GM12878 (cell line): ENCODE measurements around the gene CLASP2. TPM values are rescaled to one million over a fixed set of nuclear protein-coding genes. Genes with fewer than 3 reads are reported as not detected.

Experiments
- ATAC-seq: fragments of 200-7000 bp; cut with Tn5 transposase; 3 replicates; pipeline ENCODE4 v1.9.1; 2020; ENCODE audit warnings: mild to moderate bottlenecking, moderate library complexity
- BruUV-seq: library from RNA; stranded (reverse); fragments of 400-500 nt; replicated peaks from 2 replicates; lab custom pipeline; 2021; lab: Mats Ljungman, UMichigan
- CTCF ChIA-PET: fragments of 300-600 bp; sonication (Branson Sonifier 250); formaldehyde crosslinking; extraction: SDS; loops from one replicate; lab custom pipeline; 2021; ENCODE audit warnings: inconsistent platforms; lab: Yijun Ruan, JAX
- POLR2A ChIA-PET: fragments of 350-600 bp; formaldehyde crosslinking; extraction: SDS; loops from one replicate; lab custom pipeline; 2021; ENCODE audit warnings: inconsistent platforms; lab: Charles Lee
- RAD21 ChIA-PET: fragments of 300-600 bp; sonication (Branson Sonifier 250); formaldehyde crosslinking; loops from one replicate; lab custom pipeline; 2023; ENCODE audit warnings: antibody characterized with exemption; ENCODE audit not compliant: unreplicated experiment; lab: Charles Lee
- SMC1A ChIA-PET: fragments of 300-600 bp; sonication (Branson Sonifier 250); formaldehyde crosslinking; loops from one replicate; lab custom pipeline; 2023; ENCODE audit not compliant: unreplicated experiment, uncharacterized antibody; lab: Charles Lee
- DNase-seq: peaks from one replicate; pipeline ENCODE4 v3.0.0-alpha.2; 2011; ENCODE audit warnings: low read depth, low spot score
- FAIRE-seq: peaks from 3 replicates; lab custom pipeline; 2011; peaks lifted over from hg19 to GRCh38; lab: Jason Lieb, UNC
- H2AFZ ChIP-seq: 2 replicates; pipeline ENCODE4 v1.6.0; 2011; ENCODE audit warnings: low read depth, low read length, control low read depth; ENCODE audit not compliant: control insufficient read depth
- H3K27ac ChIP-seq: 2 replicates; pipeline ENCODE4 v1.5.1; 2011; ENCODE audit warnings: control low read depth; ENCODE audit not compliant: control insufficient read depth, insufficient read depth
- H3K27me3 ChIP-seq, 2 experiments: replicated peaks in 1 of 2; 2 replicates each; pipeline versions ENCODE4 v1.6.0 to v1.6.1; 2011; ENCODE audit warnings: low read length in 1 of 2; ENCODE audit not compliant: control insufficient read depth in 2 of 2, insufficient read depth in 2 of 2
- H3K36me3 ChIP-seq, 2 experiments: 2 replicates each; pipeline ENCODE4 v1.5.1; 2011; ENCODE audit warnings: low read length in 1 of 2; ENCODE audit not compliant: control insufficient read depth in 2 of 2, insufficient read depth in 2 of 2
- H3K4me1 ChIP-seq: 2 replicates; pipeline ENCODE4 v1.6.1; 2011; ENCODE audit warnings: mild to moderate bottlenecking, low read length, moderate library complexity, mixed read lengths; ENCODE audit not compliant: control insufficient read depth, insufficient read depth
- H3K4me2 ChIP-seq: 2 replicates; pipeline ENCODE4 v1.6.0; 2011; ENCODE audit warnings: control low read depth; ENCODE audit not compliant: control insufficient read depth, insufficient read depth
- H3K4me3 ChIP-seq: fragments of 200-600 bp; sonication (generic); 2 replicates; pipeline ENCODE4 v1.5.1; 2016
- H3K79me2 ChIP-seq: 2 replicates; pipeline ENCODE4 v1.6.0; 2011; ENCODE audit warnings: low read length; ENCODE audit not compliant: control insufficient read depth, insufficient read depth
- H3K9ac ChIP-seq: 2 replicates; pipeline ENCODE4 v1.8.0; 2011; ENCODE audit warnings: low read length, control low read depth, mixed read lengths; ENCODE audit not compliant: control insufficient read depth, insufficient read depth
- H3K9me3 ChIP-seq: replicated peaks from 3 replicates; pipeline ENCODE4 v1.5.1; 2011; ENCODE audit warnings: mild to moderate bottlenecking, low read length; ENCODE audit not compliant: control insufficient read depth, insufficient read depth
- H4K20me1 ChIP-seq: 2 replicates; pipeline ENCODE4 v1.6.0; 2011; ENCODE audit not compliant: control insufficient read depth, insufficient read depth
- BCLAF1 ChIP-seq: fragments of 450-650 bp; IDR thresholded peaks from 2 replicates; pipeline ENCODE4 v1.6.1; 2017; ENCODE audit warnings: antibody characterized with exemption, mild to moderate bottlenecking, moderate library complexity
- ZBTB40 ChIP-seq: fragments of 450-650 bp; IDR thresholded peaks from 2 replicates; pipeline ENCODE4 v1.6.1; 2016; ENCODE audit warnings: mild to moderate bottlenecking, moderate library complexity, borderline replicate concordance
- WGBS: methylation state at CpG from one replicate; pipeline ENCODE4 v1.1.6; 2016; ENCODE audit warnings: low lambda C conversion rate; ENCODE audit not compliant: insufficient replicate concordance, insufficient coverage; ENCODE audit errors: missing lambda C conversion rate; 5-methylcytosine and 5-hydroxymethylcytosine counted together
- in situ Hi-C: fragments of 300-500 bp; cut with MboI; formaldehyde crosslinking; loops from 9 replicates; pipeline ENCODE4 v1.14.3; 2018; ENCODE audit warnings: mixed read lengths
- intact Hi-C: fragments of 100-400 bp; cut with micrococcal nuclease; formaldehyde crosslinking; loops from one replicate; pipeline ENCODE4 v1.14.2; 2022; ENCODE audit not compliant: unreplicated experiment
- polyA plus RNA-seq, 11 experiments: library from polyadenylated mRNA; depleted of rRNA in 4 of 11; unstranded in 6 of 11; stranded (reverse) in 5 of 11; fragments of >200 nt; fragmentation: Nextera tagmentation in 4 of 11; fragmentation: Illumina TruSeq in 1 of 11; extraction: Ambion mirVana in 4 of 11; extraction: Trizol in 1 of 11; gene quantifications; 1 replicate in 1 of 11; 2 replicates in 10 of 11; pipeline versions ENCODE4 v1.2.1 to v1.2.3, GENCODE V29; 2011 to 2016; ENCODE audit warnings: inconsistent platforms in 2 of 11, missing spikeins in 2 of 11, low read depth in 1 of 11
- total RNA-seq, 4 experiments: library from RNA; depleted of rRNA in 3 of 4; stranded (reverse); fragments of >200 nt in 3 of 4; fragmentation: Illumina TruSeq in 1 of 4; extraction: Trizol in 1 of 4; gene quantifications; 2 replicates each; pipeline versions ENCODE4 v1.2.1 to v1.2.3, GENCODE V29; 2013 to 2021

Gene CLASP2
- total and polyA plus RNA-seq, 10 of the 15 experiments (the other 5 are each of a cell fraction or from before 2014, with no cell fraction given): 4.0 to 38.3 (median 26.8) TPM

GRCh38 chr3:33634262-33634661, 83.8 kb downstream of the CLASP2 start:
- DNase-seq (no peak), FAIRE-seq (no peak), ATAC-seq (no peak)
- Histone ChIP-seq H3K27ac (no peak overlapping the region), H3K4me3 (no peak overlapping the region), H4K20me1 (no peaks in the 10 kb centered on the region), H3K36me3 (no peaks in the 10 kb centered on the region; a peak in 1 of 4 replicates), H3K4me2 (no peak overlapping the region), H3K9me3 (no peaks in the 10 kb centered on the region), H3K27me3 (no peaks in the 10 kb centered on the region), H3K79me2 (no peaks in the 10 kb centered on the region), H3K4me1 (no peaks in the 10 kb centered on the region), H2AFZ (no peak overlapping the region), H3K9ac (no peak overlapping the region)
- in situ Hi-C loops: no loop called here
- 68% methylated on average over 3 of the region's 3 CpGs for WGBS
- RAD21 ChIA-PET: interaction anchor here (1.7 kb wide), 1 partner anchor 153 kb away, joined by 5 read pairs; no protein-coding TSS in a partner anchor
- intact Hi-C loops: no loop called here
- SMC1A ChIA-PET: interaction anchor here (1.6 kb wide), 1 partner anchor 153 kb away, joined by 4 read pairs; no protein-coding TSS in a partner anchor
- TF ChIP-seq ZBTB40 (peak; percentile 86), BCLAF1 (no peak)
- BruUV-seq: no TSS peak
- POLR2A ChIA-PET: no interaction called here
- CTCF ChIA-PET: interaction anchor here (0.7 to 6.9 kb wide), 7 partner anchors 11 to 154 kb away, joined by 3 to 55 read pairs (median 4); no protein-coding TSS in a partner anchor
